Measurements from ENCODE around the gene CLNK.

Gene CLNK

GRCh38 chr4:10480616-10481015, 204.0 kb downstream of the CLNK start:
- Histone ChIP-seq H3K9me3 (ENCODE audit: control insufficient read depth in 5 of 5, low read length in 5 of 5) (no peaks in the 10 kb centered on the region), H3K4me1 (ENCODE audit: control insufficient read depth in 5 of 5, insufficient read depth in 5 of 5, low read length in 5 of 5) (no peaks in the 10 kb centered on the region), H3K9ac (ENCODE audit: low read length in 5 of 5) (no peak overlapping the region), H3K36me3 (ENCODE audit: control insufficient read depth in 5 of 5, insufficient read depth in 5 of 5, low read length in 5 of 5) (no peaks in the 10 kb centered on the region), H3K4me3 (ENCODE audit: low read depth in 1 of 5, low read length in 5 of 5) (no peak overlapping the region), H3K27me3 (ENCODE audit: control insufficient read depth in 5 of 5, insufficient read depth in 4 of 5, low read length in 5 of 5) (no peaks in the 10 kb centered on the region), H3K27ac (ENCODE audit: low read depth, low read length) (no peak overlapping the region)

- Histone ChIP-seq H3K27ac (ENCODE audit: low read depth, low read length) (no peak overlapping the region), H3K27me3 (ENCODE audit: control insufficient read depth in 5 of 5, insufficient read depth in 4 of 5, low read length in 5 of 5) (peaks cover 0 to 2% (median 0%) of the 10 kb centered on the region in 5 donors), H3K4me1 (ENCODE audit: control insufficient read depth in 5 of 5, insufficient read depth in 5 of 5, low read length in 5 of 5) (no peaks in the 10 kb centered on the region), H3K36me3 (ENCODE audit: control insufficient read depth in 5 of 5, insufficient read depth in 5 of 5, low read length in 5 of 5) (no peaks in the 10 kb centered on the region), H3K9ac (ENCODE audit: low read length in 5 of 5) (no peak overlapping the region), H3K9me3 (ENCODE audit: control insufficient read depth in 5 of 5, low read length in 5 of 5) (no peaks in the 10 kb centered on the region), H3K4me3 (ENCODE audit: low read depth in 1 of 5, low read length in 5 of 5) (no peak overlapping the region)
These were observed 205.9 kb downstream of the CLNK start for GRCh38 chr4:10478621-10479020.

- Histone ChIP-seq H3K9me3 (ENCODE audit: control insufficient read depth in 5 of 5, low read length in 5 of 5) (no peaks in the 10 kb centered on the region), H3K27me3 (ENCODE audit: control insufficient read depth in 5 of 5, insufficient read depth in 4 of 5, low read length in 5 of 5) (peaks cover 0 to 2% (median 0%) of the 10 kb centered on the region in 5 donors), H3K27ac (ENCODE audit: low read depth, low read length) (no peak overlapping the region), H3K9ac (ENCODE audit: low read length in 5 of 5) (no peak overlapping the region), H3K4me1 (ENCODE audit: control insufficient read depth in 5 of 5, insufficient read depth in 5 of 5, low read length in 5 of 5) (no peaks in the 10 kb centered on the region), H3K36me3 (ENCODE audit: control insufficient read depth in 5 of 5, insufficient read depth in 5 of 5, low read length in 5 of 5) (no peaks in the 10 kb centered on the region), H3K4me3 (ENCODE audit: low read depth in 1 of 5, low read length in 5 of 5) (no peak overlapping the region)
These were observed 214.1 kb downstream of the CLNK start for GRCh38 chr4:10470505-10470904.

- Histone ChIP-seq H3K36me3 (ENCODE audit: control insufficient read depth in 5 of 5, insufficient read depth in 5 of 5, low read length in 5 of 5) (no peaks in the 10 kb centered on the region), H3K9me3 (ENCODE audit: control insufficient read depth in 5 of 5, low read length in 5 of 5) (peaks cover 0 to 3% (median 0%) of the 10 kb centered on the region in 5 donors), H3K27me3 (ENCODE audit: control insufficient read depth in 5 of 5, insufficient read depth in 4 of 5, low read length in 5 of 5) (peaks cover 4 to 16% (median 13%) of the 10 kb centered on the region in 5 donors), H3K4me3 (ENCODE audit: low read depth in 1 of 5, low read length in 5 of 5) (no peak overlapping the region), H3K9ac (ENCODE audit: low read length in 5 of 5) (no peak overlapping the region), H3K4me1 (ENCODE audit: control insufficient read depth in 5 of 5, insufficient read depth in 5 of 5, low read length in 5 of 5) (peaks cover 0 to 9% (median 5%) of the 10 kb centered on the region in 5 donors), H3K27ac (ENCODE audit: low read depth, low read length) (no peak overlapping the region)
These were observed 218.4 kb downstream of the CLNK start for GRCh38 chr4:10466161-10466560.

GRCh38 chr4:10462876-10463275, 221.7 kb downstream of the CLNK start:
- H3K4me1 ChIP-seq (ENCODE audit: control insufficient read depth in 5 of 5, insufficient read depth in 5 of 5, low read length in 5 of 5): peaks cover 0 to 15% (median 11%) of the 10 kb centered on the region in 5 donors
- no peaks in the 10 kb centered on the region for H3K36me3 ChIP-seq (ENCODE audit: control insufficient read depth in 5 of 5, insufficient read depth in 5 of 5, low read length in 5 of 5)
- H3K27me3 ChIP-seq (ENCODE audit: control insufficient read depth in 5 of 5, insufficient read depth in 4 of 5, low read length in 5 of 5): peaks cover 4 to 21% (median 13%) of the 10 kb centered on the region in 5 donors
- peaks cover 0 to 3% (median 0%) of the 10 kb centered on the region in 5 donors for H3K9me3 ChIP-seq (ENCODE audit: control insufficient read depth in 5 of 5, low read length in 5 of 5)
- H3K9ac ChIP-seq (ENCODE audit: low read length in 5 of 5): no peak overlapping the region
- H3K4me3 ChIP-seq (ENCODE audit: low read depth in 1 of 5, low read length in 5 of 5): no peak overlapping the region
- H3K27ac ChIP-seq (ENCODE audit: low read depth, low read length): no peak overlapping the region

GRCh38 chr4:10461850-10462400, 222.6 kb downstream of the CLNK start:
- Histone ChIP-seq H3K36me3 (ENCODE audit: control insufficient read depth in 5 of 5, insufficient read depth in 5 of 5, low read length in 5 of 5) (no peaks in the 10 kb centered on the region), H3K27ac (ENCODE audit: low read depth, low read length) (no peak overlapping the region), H3K27me3 (ENCODE audit: control insufficient read depth in 5 of 5, insufficient read depth in 4 of 5, low read length in 5 of 5) (peaks cover 4 to 21% (median 13%) of the 10 kb centered on the region in 5 donors), H3K4me3 (ENCODE audit: low read depth in 1 of 5, low read length in 5 of 5) (peak overlapping the region in 4 of 5 donors; percentile 43 to 60 (median 52)), H3K9me3 (ENCODE audit: control insufficient read depth in 5 of 5, low read length in 5 of 5) (peaks cover 0 to 3% (median 0%) of the 10 kb centered on the region in 5 donors), H3K9ac (ENCODE audit: low read length in 5 of 5) (no peak overlapping the region), H3K4me1 (ENCODE audit: control insufficient read depth in 5 of 5, insufficient read depth in 5 of 5, low read length in 5 of 5) (peaks cover 0 to 20% (median 16%) of the 10 kb centered on the region in 5 donors)

- peak overlapping the region in 4 of 5 donors; percentile 43 to 60 (median 52) for H3K4me3 ChIP-seq (ENCODE audit: low read depth in 1 of 5, low read length in 5 of 5)
- H3K36me3 ChIP-seq (ENCODE audit: control insufficient read depth in 5 of 5, insufficient read depth in 5 of 5, low read length in 5 of 5): no peaks in the 10 kb centered on the region
- H3K4me1 ChIP-seq (ENCODE audit: control insufficient read depth in 5 of 5, insufficient read depth in 5 of 5, low read length in 5 of 5): peaks cover 0 to 24% (median 21%) of the 10 kb centered on the region in 5 donors
- H3K27ac ChIP-seq (ENCODE audit: low read depth, low read length): no peak overlapping the region
- no peak overlapping the region for H3K9ac ChIP-seq (ENCODE audit: low read length in 5 of 5)
- H3K27me3 ChIP-seq (ENCODE audit: control insufficient read depth in 5 of 5, insufficient read depth in 4 of 5, low read length in 5 of 5): peaks cover 4 to 21% (median 13%) of the 10 kb centered on the region in 5 donors
- peaks cover 0 to 3% (median 0%) of the 10 kb centered on the region in 5 donors for H3K9me3 ChIP-seq (ENCODE audit: control insufficient read depth in 5 of 5, low read length in 5 of 5)
These were observed 223.3 kb downstream of the CLNK start for GRCh38 chr4:10461091-10461849.

GRCh38 chr4:10460313-10461047, 224.1 kb downstream of the CLNK start:
- Histone ChIP-seq H3K4me3 (ENCODE audit: low read depth in 1 of 5, low read length in 5 of 5) (peak overlapping the region in 3 of 5 donors; percentile 43 to 60 (median 53)), H3K4me1 (ENCODE audit: control insufficient read depth in 5 of 5, insufficient read depth in 5 of 5, low read length in 5 of 5) (peaks cover 0 to 29% (median 24%) of the 10 kb centered on the region in 5 donors), H3K27me3 (ENCODE audit: control insufficient read depth in 5 of 5, insufficient read depth in 4 of 5, low read length in 5 of 5) (peaks cover 4 to 21% (median 13%) of the 10 kb centered on the region in 5 donors), H3K27ac (ENCODE audit: low read depth, low read length) (no peak overlapping the region), H3K9ac (ENCODE audit: low read length in 5 of 5) (no peak overlapping the region), H3K9me3 (ENCODE audit: control insufficient read depth in 5 of 5, low read length in 5 of 5) (peaks cover 0 to 3% (median 0%) of the 10 kb centered on the region in 5 donors), H3K36me3 (ENCODE audit: control insufficient read depth in 5 of 5, insufficient read depth in 5 of 5, low read length in 5 of 5) (no peaks in the 10 kb centered on the region)

GRCh38 chr4:10459305-10459704, 225.3 kb downstream of the CLNK start:
- Histone ChIP-seq H3K9me3 (ENCODE audit: control insufficient read depth in 5 of 5, low read length in 5 of 5) (peaks cover 0 to 1% (median 0%) of the 10 kb centered on the region in 5 donors), H3K4me3 (ENCODE audit: low read depth in 1 of 5, low read length in 5 of 5) (no peak overlapping the region), H3K36me3 (ENCODE audit: control insufficient read depth in 5 of 5, insufficient read depth in 5 of 5, low read length in 5 of 5) (peaks cover 0 to 6% (median 3%) of the 10 kb centered on the region in 5 donors), H3K9ac (ENCODE audit: low read length in 5 of 5) (no peak overlapping the region), H3K4me1 (ENCODE audit: control insufficient read depth in 5 of 5, insufficient read depth in 5 of 5, low read length in 5 of 5) (peaks cover 0 to 29% (median 24%) of the 10 kb centered on the region in 5 donors), H3K27me3 (ENCODE audit: control insufficient read depth in 5 of 5, insufficient read depth in 4 of 5, low read length in 5 of 5) (peaks cover 4 to 19% (median 13%) of the 10 kb centered on the region in 5 donors), H3K27ac (ENCODE audit: low read depth, low read length) (no peak overlapping the region)

All from subcutaneous abdominal adipose tissue (tissue), 5 donors.